Activated naive CD8-positive, alpha-beta T cell treated with anti-CD3 and anti-CD28 coated beads, Interleukin-2, amount 50 U/mL, for 16 hours (primary cell): ENCODE data around the gene IL12B.
"Not testable (repeated sequence)": the region's sequence is repeated elsewhere in the genome, so short reads cannot be mapped to it uniquely, and the experiment has no call there.

Source experiments
- DNase-seq: peaks from one replicate; pipeline ENCODE4 v3.0.0-alpha.2; 2020; ENCODE audit warnings: low read depth, low spot score

IL12B gene

GRCh38 chr5:159294921-159295320 lies 35.4 kb downstream of the IL12B start:
- no peak for DNase-seq

- DNase-seq = no peak
These were observed 39.5 kb downstream of the IL12B start for GRCh38 chr5:159290741-159291140.

- DNase-seq = no peak
These were observed 43.8 kb downstream of the IL12B start for GRCh38 chr5:159286420-159287035.

GRCh38 chr5:159274676-159275075 lies 55.6 kb downstream of the IL12B start:
- no peak for DNase-seq

GRCh38 chr5:159273923-159274322 lies 56.4 kb downstream of the IL12B start:
- no peak for DNase-seq

GRCh38 chr5:159269723-159270122 lies 60.6 kb downstream of the IL12B start:
- DNase-seq = no peak

GRCh38 chr5:159266764-159267163 lies 63.5 kb downstream of the IL12B start:
- DNase-seq = not testable (repeated sequence)
